HepG2 (cell line): ENCODE data around the gene PSD. TPM values are rescaled to one million over a fixed set of nuclear protein-coding genes. Genes with fewer than 3 reads are reported as not detected.
A peak's percentile ranks its signal among the peaks of the same experiment; 100 is the strongest.

ENCODE experiments used
- ERF ChIP-seq: IDR thresholded peaks from 2 replicates; pipeline ENCODE4 v1.6.1; 2018; ENCODE audit warnings: missing biosample characterization, missing genetic modification reagents
- GZF1 ChIP-seq: sonication (generic); formaldehyde crosslinking; IDR thresholded peaks from 2 replicates; pipeline ENCODE4 v1.5.1; 2020; ENCODE audit warnings: mild to moderate bottlenecking, missing genetic modification reagents
- HIVEP1 ChIP-seq: sonication (generic); formaldehyde crosslinking; IDR thresholded peaks from 2 replicates; pipeline ENCODE4 v1.4.0; 2020; ENCODE audit warnings: mild to moderate bottlenecking, missing genetic modification reagents
- LBX2 ChIP-seq: sonication (generic); formaldehyde crosslinking; IDR thresholded peaks from 2 replicates; pipeline ENCODE4 v1.5.0; 2020; ENCODE audit warnings: missing genetic modification reagents, mild to moderate bottlenecking, borderline replicate concordance
- NFE2L2 ChIP-seq: fragments of 150-350 bp; IDR thresholded peaks from 2 replicates; pipeline ENCODE4 v1.6.1; 2014; ENCODE audit warnings: low read length
- PAX8 ChIP-seq: sonication (generic); formaldehyde crosslinking; IDR thresholded peaks from 2 replicates; pipeline ENCODE4 v1.8.0; 2022; ENCODE audit warnings: mild to moderate bottlenecking, missing genetic modification reagents, borderline replicate concordance
- RFX3 ChIP-seq: IDR thresholded peaks from 2 replicates; pipeline ENCODE4 v1.6.1; 2016; ENCODE audit warnings: missing biosample characterization, missing genetic modification reagents
- TAF1 ChIP-seq: sonication (generic); formaldehyde crosslinking; IDR thresholded peaks from 2 replicates; pipeline ENCODE4 v1.4.0; 2020; ENCODE audit warnings: missing genetic modification reagents
- U2AF1 ChIP-seq: fragments of 200-400 bp; formaldehyde crosslinking; optimal IDR thresholded peaks from 2 replicates; pipeline ENCODE3; 2017; ENCODE audit warnings: mild to moderate bottlenecking, low read depth, low read length
- ZBTB38 ChIP-seq: sonication (generic); formaldehyde crosslinking; IDR thresholded peaks from 2 replicates; pipeline ENCODE4 v1.5.1; 2020; ENCODE audit warnings: mild to moderate bottlenecking, missing genetic modification reagents
- ZMYM3 ChIP-seq: sonication (generic); formaldehyde crosslinking; IDR thresholded peaks from 2 replicates; pipeline ENCODE4 v1.5.1; 2020; ENCODE audit warnings: mild to moderate bottlenecking, missing genetic modification reagents
- ZNF160 ChIP-seq: sonication (generic); formaldehyde crosslinking; IDR thresholded peaks from 2 replicates; pipeline ENCODE4 v1.8.0; 2022; ENCODE audit warnings: mild to moderate bottlenecking, inconsistent platforms, missing genetic modification reagents
- ZNF331 ChIP-seq: sonication (generic); formaldehyde crosslinking; IDR thresholded peaks from 2 replicates; pipeline ENCODE4 v1.4.0; 2020; ENCODE audit warnings: missing genetic modification reagents
- ZNF788 ChIP-seq: sonication (generic); formaldehyde crosslinking; IDR thresholded peaks from 2 replicates; pipeline ENCODE4 v1.5.0; 2020; ENCODE audit warnings: mild to moderate bottlenecking, missing genetic modification reagents, borderline replicate concordance
- ZNF792 ChIP-seq: IDR thresholded peaks from 2 replicates; pipeline ENCODE4 v1.6.1; 2016
- ZUFSP ChIP-seq: sonication (generic); formaldehyde crosslinking; IDR thresholded peaks from 2 replicates; pipeline ENCODE4 v1.9.0; 2021; ENCODE audit warnings: missing genetic modification reagents, mild to moderate bottlenecking, borderline replicate concordance
- polyA plus RNA-seq, 8 experiments: library from polyadenylated mRNA; depleted of rRNA in 3 of 8; stranded (reverse) in 7 of 8; unstranded in 1 of 8; fragments of >200 nt; fragmentation: Illumina TruSeq in 4 of 8; extraction: Trizol in 4 of 8; gene quantifications; 2 replicates each; pipeline versions ENCODE4 v1.2.1 to v1.2.3, GENCODE V29; 2011 to 2016; ENCODE audit warnings: low read depth in 4 of 8, missing spikeins in 1 of 8, mixed read lengths in 1 of 8; ENCODE audit not compliant: insufficient read depth in 1 of 8
- total RNA-seq, 5 experiments: library from RNA; depleted of rRNA; stranded (reverse); fragments of >200 nt; fragmentation: Illumina TruSeq; extraction: Trizol; gene quantifications; 2 replicates each; pipeline ENCODE4 v1.2.3, GENCODE V29; 2016; ENCODE audit warnings: low read depth in 1 of 5
- TF ChIP-seq, protein P1 (sequence below): sonication (generic); formaldehyde crosslinking; IDR thresholded peaks from 2 replicates; pipeline ENCODE4 v1.5.1; 2020; ENCODE audit warnings: mild to moderate bottlenecking, missing genetic modification reagents, moderate library complexity
- TF ChIP-seq, protein P2 (sequence below): sonication (generic); formaldehyde crosslinking; IDR thresholded peaks from 2 replicates; pipeline ENCODE4 v1.4.0; 2020; ENCODE audit warnings: missing genetic modification reagents, borderline replicate concordance
- TF ChIP-seq, protein P3 (sequence below): sonication (generic); formaldehyde crosslinking; IDR thresholded peaks from 2 replicates; pipeline ENCODE4 v1.5.0; 2020; ENCODE audit warnings: missing genetic modification reagents
- TF ChIP-seq, protein P4 (sequence below): sonication (generic); formaldehyde crosslinking; IDR thresholded peaks from 2 replicates; pipeline ENCODE4 v1.4.0; 2020; ENCODE audit warnings: missing genetic modification reagents, low read depth, mild to moderate bottlenecking, borderline replicate concordance

The PSD gene
- total and polyA plus RNA-seq, 2 of the 13 experiments (the other 11 are each of a cell fraction or from before 2014, with no cell fraction given): 0.35 to 0.58 TPM

GRCh38 chr10:102432162-102432950 lies 13.8 kb upstream of the PSD start, which contains the start of gene CUEDC2 (continued):
- TF ChIP-seq, protein P1, sequence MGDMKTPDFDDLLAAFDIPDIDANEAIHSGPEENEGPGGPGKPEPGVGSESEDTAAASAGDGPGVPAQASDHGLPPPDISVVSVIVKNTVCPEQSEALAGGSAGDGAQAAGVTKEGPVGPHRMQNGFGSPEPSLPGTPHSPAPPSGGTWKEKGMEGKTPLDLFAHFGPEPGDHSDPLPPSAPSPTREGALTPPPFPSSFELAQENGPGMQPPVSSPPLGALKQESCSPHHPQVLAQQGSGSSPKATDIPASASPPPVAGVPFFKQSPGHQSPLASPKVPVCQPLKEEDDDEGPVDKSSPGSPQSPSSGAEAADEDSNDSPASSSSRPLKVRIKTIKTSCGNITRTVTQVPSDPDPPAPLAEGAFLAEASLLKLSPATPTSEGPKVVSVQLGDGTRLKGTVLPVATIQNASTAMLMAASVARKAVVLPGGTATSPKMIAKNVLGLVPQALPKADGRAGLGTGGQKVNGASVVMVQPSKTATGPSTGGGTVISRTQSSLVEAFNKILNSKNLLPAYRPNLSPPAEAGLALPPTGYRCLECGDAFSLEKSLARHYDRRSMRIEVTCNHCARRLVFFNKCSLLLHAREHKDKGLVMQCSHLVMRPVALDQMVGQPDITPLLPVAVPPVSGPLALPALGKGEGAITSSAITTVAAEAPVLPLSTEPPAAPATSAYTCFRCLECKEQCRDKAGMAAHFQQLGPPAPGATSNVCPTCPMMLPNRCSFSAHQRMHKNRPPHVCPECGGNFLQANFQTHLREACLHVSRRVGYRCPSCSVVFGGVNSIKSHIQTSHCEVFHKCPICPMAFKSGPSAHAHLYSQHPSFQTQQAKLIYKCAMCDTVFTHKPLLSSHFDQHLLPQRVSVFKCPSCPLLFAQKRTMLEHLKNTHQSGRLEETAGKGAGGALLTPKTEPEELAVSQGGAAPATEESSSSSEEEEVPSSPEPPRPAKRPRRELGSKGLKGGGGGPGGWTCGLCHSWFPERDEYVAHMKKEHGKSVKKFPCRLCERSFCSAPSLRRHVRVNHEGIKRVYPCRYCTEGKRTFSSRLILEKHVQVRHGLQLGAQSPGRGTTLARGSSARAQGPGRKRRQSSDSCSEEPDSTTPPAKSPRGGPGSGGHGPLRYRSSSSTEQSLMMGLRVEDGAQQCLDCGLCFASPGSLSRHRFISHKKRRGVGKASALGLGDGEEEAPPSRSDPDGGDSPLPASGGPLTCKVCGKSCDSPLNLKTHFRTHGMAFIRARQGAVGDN (CRISPR knock-in tag): peak; percentile 87
- peak; percentile 26; the same call in 1 of the 2 replicates for TF ChIP-seq ZBTB38 (CRISPR knock-in tag)
- peak; percentile 58 for TF ChIP-seq U2AF1
- TF ChIP-seq ZNF331 (CRISPR knock-in tag): peak; percentile 64; the same call in 1 of the 2 replicates
- no peak for TF ChIP-seq HIVEP1 (CRISPR knock-in tag)
- TF ChIP-seq NFE2L2: no peak
- TF ChIP-seq PAX8: 0 out of 2 replicates have a peak, but pooled peaks have one; percentile 45
- peak; percentile 83; the same call in 1 of the 2 replicates for TF ChIP-seq TAF1 (CRISPR knock-in tag)
- TF ChIP-seq ZNF160 (CRISPR knock-in tag): no peak
- peak; percentile 67; the same call in 1 of the 2 replicates for TF ChIP-seq ZNF792 (CRISPR knock-in tag)
- TF ChIP-seq ZMYM3: no peak
- TF ChIP-seq, protein P2, sequence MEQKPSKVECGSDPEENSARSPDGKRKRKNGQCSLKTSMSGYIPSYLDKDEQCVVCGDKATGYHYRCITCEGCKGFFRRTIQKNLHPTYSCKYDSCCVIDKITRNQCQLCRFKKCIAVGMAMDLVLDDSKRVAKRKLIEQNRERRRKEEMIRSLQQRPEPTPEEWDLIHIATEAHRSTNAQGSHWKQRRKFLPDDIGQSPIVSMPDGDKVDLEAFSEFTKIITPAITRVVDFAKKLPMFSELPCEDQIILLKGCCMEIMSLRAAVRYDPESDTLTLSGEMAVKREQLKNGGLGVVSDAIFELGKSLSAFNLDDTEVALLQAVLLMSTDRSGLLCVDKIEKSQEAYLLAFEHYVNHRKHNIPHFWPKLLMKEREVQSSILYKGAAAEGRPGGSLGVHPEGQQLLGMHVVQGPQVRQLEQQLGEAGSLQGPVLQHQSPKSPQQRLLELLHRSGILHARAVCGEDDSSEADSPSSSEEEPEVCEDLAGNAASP (CRISPR knock-in tag): no peak
- TF ChIP-seq GZF1 (CRISPR knock-in tag): no peak
- TF ChIP-seq, protein P3, sequence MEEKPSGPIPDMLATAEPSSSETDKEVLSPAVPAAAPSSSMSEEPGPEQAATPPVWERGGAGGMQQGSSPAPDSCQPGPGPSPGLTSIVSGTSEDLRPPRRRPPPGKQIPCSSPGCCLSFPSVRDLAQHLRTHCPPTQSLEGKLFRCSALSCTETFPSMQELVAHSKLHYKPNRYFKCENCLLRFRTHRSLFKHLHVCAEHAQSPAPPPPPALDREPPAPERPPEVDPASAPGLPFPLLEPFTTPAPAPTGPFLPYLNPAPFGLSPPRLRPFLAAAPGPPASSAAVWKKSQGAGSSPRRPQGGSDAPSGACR (CRISPR knock-in tag): no peak
- peak; percentile 63 for TF ChIP-seq ERF (CRISPR knock-in tag)
- no peak for TF ChIP-seq ZUFSP (CRISPR knock-in tag)
- TF ChIP-seq, protein P4, sequence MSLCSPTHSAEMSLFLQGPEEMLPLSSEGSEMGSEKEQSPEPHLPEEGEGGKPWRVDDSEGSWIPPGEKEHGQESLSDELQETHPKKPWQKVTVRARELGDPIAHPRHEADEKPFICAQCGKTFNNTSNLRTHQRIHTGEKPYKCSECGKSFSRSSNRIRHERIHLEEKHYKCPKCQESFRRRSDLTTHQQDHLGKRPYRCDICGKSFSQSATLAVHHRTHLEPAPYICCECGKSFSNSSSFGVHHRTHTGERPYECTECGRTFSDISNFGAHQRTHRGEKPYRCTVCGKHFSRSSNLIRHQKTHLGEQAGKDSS (CRISPR knock-in tag): 0 out of 2 replicates have a peak, but pooled peaks have one; percentile 62
- peak; percentile 85; the same call in 1 of the 2 replicates for TF ChIP-seq ZNF788 (CRISPR knock-in tag)
- no peak for TF ChIP-seq RFX3 (CRISPR knock-in tag)
- no peak; the same call in 1 of the 2 replicates for TF ChIP-seq LBX2 (CRISPR knock-in tag)
